ENCODE results near the gene SETD7.

The SETD7 gene

GRCh38 chr4:139587446-139587845 is 31.4 kb upstream of the SETD7 start:
- Mint-ChIP-seq H3K27ac (no peak overlapping the region), H3K9me3 (peaks cover 7% of the 10 kb centered on the region), H3K4me3 (no peak overlapping the region)

DNA sequence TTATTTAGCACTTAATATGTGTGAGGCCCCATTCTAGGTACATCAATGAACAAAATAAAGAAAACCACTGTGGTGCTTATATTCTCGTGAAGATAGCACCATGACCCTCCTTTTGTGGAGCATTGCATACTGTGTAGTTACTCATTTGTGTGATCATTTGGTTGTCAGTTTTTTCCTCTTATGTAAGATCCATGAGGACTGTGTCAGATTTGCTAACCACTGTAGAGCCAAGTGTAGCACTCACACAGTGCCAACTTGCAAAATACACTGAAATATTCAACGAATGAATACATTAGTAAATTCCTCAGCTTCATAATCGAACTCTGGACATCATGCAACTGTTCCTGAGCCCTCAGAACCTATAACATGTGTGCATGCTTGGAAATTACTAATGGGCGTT is 29.5 kb upstream of the SETD7 start:
- H3K4me3 Mint-ChIP-seq: no peak overlapping the region
- H3K4me1 Mint-ChIP-seq (ENCODE audit: low read depth): no peaks in the 10 kb centered on the region
- H3K27ac Mint-ChIP-seq: no peak overlapping the region
- H3K9me3 Mint-ChIP-seq: peaks cover 7% of the 10 kb centered on the region
- intact Hi-C loops (cut with micrococcal nuclease): no loop called here
- H3K27me3 Mint-ChIP-seq: no peaks in the 10 kb centered on the region
- H3K36me3 Mint-ChIP-seq (ENCODE audit: low read depth): no peaks in the 10 kb centered on the region

More at GRCh38 chr4:139587446-139587845, 31.4 kb upstream of the SETD7 start:
- Mint-ChIP-seq H3K4me1 (ENCODE audit: low read depth) (no peaks in the 10 kb centered on the region), H3K27me3 (peaks cover under 1% of the 10 kb centered on the region), H3K36me3 (ENCODE audit: low read depth) (no peaks in the 10 kb centered on the region)
- intact Hi-C loops (cut with micrococcal nuclease): no loop called here

DNA sequence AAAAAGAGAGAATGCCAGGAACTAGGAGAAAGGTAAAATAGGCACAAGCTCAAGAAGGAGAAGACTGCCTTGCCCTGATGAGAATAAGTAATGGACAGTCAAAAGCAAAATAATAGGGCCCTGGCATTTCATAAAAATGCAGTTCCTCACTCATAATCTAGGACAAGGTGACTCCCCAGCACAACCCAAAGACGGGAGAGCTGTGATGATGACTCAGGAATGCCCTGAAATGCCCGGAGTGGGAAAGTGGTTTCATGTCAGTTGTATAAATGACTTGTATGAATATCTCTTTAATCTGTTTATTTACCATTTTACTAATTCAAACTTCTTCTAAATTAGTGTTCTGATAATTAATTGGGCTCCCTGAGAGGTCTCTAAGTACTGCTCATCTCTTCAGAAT is 28.8 kb upstream of the SETD7 start:
- Mint-ChIP-seq H3K27me3 (no peaks in the 10 kb centered on the region), H3K4me3 (no peak overlapping the region), H3K9me3 (peaks cover 7% of the 10 kb centered on the region), H3K36me3 (ENCODE audit: low read depth) (no peaks in the 10 kb centered on the region), H3K27ac (no peak overlapping the region), H3K4me1 (ENCODE audit: low read depth) (no peaks in the 10 kb centered on the region)
- intact Hi-C loops (cut with micrococcal nuclease): no loop called here

DNA sequence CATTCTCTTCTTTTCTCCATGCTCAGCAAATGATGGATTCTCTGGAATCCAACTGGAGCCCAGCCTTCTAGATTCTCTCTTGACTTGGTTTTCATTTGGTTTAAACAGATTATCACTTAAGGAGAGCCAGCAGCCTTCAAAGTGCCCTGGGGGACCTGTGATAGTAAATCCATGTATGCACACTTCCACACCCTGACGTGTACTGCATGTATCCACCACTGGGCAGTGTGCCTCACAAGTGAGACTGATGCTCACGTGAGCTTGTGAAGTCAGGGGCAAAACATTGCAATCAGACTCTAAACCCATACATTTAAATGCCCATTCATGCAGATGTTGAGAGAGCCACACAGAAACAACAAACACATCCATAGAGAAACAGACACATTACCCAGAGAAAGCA is 28.0 kb upstream of the SETD7 start:
- H3K4me3 Mint-ChIP-seq: no peak overlapping the region
- H3K4me1 Mint-ChIP-seq (ENCODE audit: low read depth): no peaks in the 10 kb centered on the region
- H3K9me3 Mint-ChIP-seq: peaks cover 5% of the 10 kb centered on the region
- H3K27me3 Mint-ChIP-seq: no peaks in the 10 kb centered on the region
- no peaks in the 10 kb centered on the region for H3K36me3 Mint-ChIP-seq (ENCODE audit: low read depth)
- H3K27ac Mint-ChIP-seq: no peak overlapping the region
- intact Hi-C loops (cut with micrococcal nuclease): no loop called here

DNA sequence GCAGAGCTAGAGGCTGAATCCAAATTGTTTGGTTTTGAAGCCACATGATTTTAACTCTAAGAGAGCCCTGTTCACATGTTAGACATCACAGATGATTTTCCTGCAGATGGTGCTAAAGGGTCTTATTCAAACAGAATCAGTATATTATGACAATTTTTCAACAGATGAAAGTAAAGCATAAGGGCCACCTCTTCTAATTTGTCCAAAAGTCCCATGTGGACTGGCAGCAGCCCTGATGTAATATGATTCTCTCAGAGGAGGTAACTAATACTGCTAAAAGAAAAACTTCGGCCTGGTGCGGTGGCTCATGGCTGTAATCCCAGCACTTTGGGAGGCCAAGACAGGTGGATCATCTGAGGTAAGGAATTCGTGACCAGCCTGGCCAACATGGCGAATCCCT is 26.0 kb upstream of the SETD7 start:
- intact Hi-C loops (cut with micrococcal nuclease): no loop called here
- H3K27ac Mint-ChIP-seq: no peak overlapping the region

GRCh38 chr4:139581096-139581495 is 25.1 kb upstream of the SETD7 start:
- no peaks in the 10 kb centered on the region for H3K4me1 Mint-ChIP-seq (ENCODE audit: low read depth)
- intact Hi-C loops (cut with micrococcal nuclease): no loop called here
- no peaks in the 10 kb centered on the region for H3K9me3 Mint-ChIP-seq
- H3K27me3 Mint-ChIP-seq: no peaks in the 10 kb centered on the region
- H3K4me3 Mint-ChIP-seq: no peak overlapping the region
- H3K36me3 Mint-ChIP-seq (ENCODE audit: low read depth): no peaks in the 10 kb centered on the region
- no peak overlapping the region for H3K27ac Mint-ChIP-seq

More for the DNA sequence above, 26.0 kb upstream of the SETD7 start:
- Mint-ChIP-seq H3K27me3 (no peaks in the 10 kb centered on the region), H3K4me3 (no peak overlapping the region), H3K4me1 (ENCODE audit: low read depth) (no peaks in the 10 kb centered on the region), H3K36me3 (ENCODE audit: low read depth) (no peaks in the 10 kb centered on the region), H3K9me3 (no peaks in the 10 kb centered on the region)

GRCh38 chr4:139576219-139576618 is 20.2 kb upstream of the SETD7 start:
- Mint-ChIP-seq H3K4me3 (no peak overlapping the region), H3K36me3 (ENCODE audit: low read depth) (no peaks in the 10 kb centered on the region), H3K27ac (no peak overlapping the region), H3K9me3 (peaks cover 9% of the 10 kb centered on the region), H3K4me1 (ENCODE audit: low read depth) (no peaks in the 10 kb centered on the region), H3K27me3 (no peaks in the 10 kb centered on the region)
- intact Hi-C loops (cut with micrococcal nuclease): no loop called here

- H3K27me3 Mint-ChIP-seq: no peaks in the 10 kb centered on the region
- peaks cover 9% of the 10 kb centered on the region for H3K9me3 Mint-ChIP-seq
- intact Hi-C loops (cut with micrococcal nuclease): no loop called here
- H3K27ac Mint-ChIP-seq: no peak overlapping the region
- no peaks in the 10 kb centered on the region for H3K4me1 Mint-ChIP-seq (ENCODE audit: low read depth)
- H3K4me3 Mint-ChIP-seq: no peak overlapping the region
- no peaks in the 10 kb centered on the region for H3K36me3 Mint-ChIP-seq (ENCODE audit: low read depth)
Measured at GRCh38 chr4:139575072-139575471, 19.1 kb upstream of the SETD7 start.

GRCh38 chr4:139574641-139575040 is 18.6 kb upstream of the SETD7 start:
- Mint-ChIP-seq H3K4me1 (ENCODE audit: low read depth) (no peaks in the 10 kb centered on the region), H3K9me3 (peaks cover 9% of the 10 kb centered on the region), H3K27ac (no peak overlapping the region), H3K27me3 (no peaks in the 10 kb centered on the region), H3K36me3 (ENCODE audit: low read depth) (no peaks in the 10 kb centered on the region), H3K4me3 (no peak overlapping the region)
- intact Hi-C loops (cut with micrococcal nuclease): no loop called here

- Mint-ChIP-seq H3K27me3 (no peaks in the 10 kb centered on the region), H3K4me3 (no peak overlapping the region), H3K4me1 (ENCODE audit: low read depth) (peaks cover 13% of the 10 kb centered on the region), H3K9me3 (peaks cover 9% of the 10 kb centered on the region), H3K36me3 (ENCODE audit: low read depth) (no peaks in the 10 kb centered on the region), H3K27ac (no peak overlapping the region)
- intact Hi-C loops (cut with micrococcal nuclease): no loop called here
Measured at GRCh38 chr4:139568206-139568955, 12.4 kb upstream of the SETD7 start.

DNA sequence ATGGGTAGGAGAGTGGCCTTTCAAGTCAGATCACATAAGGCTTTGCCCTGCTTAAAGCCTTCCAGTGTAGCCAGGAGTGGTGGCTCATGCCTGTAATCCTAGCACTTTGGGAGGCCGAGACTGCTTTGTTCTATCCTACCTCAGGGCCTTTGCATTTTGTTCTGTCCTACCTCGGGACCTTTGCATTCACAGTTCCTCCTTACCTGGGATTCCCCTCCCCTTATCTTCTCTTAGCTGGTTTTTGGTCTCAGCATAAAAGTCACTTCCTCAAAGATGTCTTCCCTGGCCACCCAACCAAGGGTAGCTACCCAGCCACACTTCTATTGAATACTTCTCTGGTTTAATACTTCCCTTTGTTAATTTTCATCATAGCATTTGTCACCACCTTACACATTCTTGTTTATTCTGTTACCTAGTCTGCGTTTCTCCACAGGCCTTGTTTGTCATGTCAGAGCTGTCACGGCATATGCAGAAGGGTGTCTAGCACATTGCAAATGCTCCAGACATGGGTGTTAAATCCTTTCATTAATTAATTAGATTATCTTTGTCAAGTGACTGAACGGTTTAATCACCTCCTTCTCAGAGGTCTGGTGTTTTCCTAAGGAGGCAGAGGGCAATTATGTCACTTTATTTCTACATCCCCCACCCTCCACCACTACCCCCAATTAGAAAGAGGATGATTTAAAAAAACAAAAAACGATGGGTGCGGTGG is 11.3 kb upstream of the SETD7 start:
- H3K9me3 Mint-ChIP-seq: peaks cover under 1% of the 10 kb centered on the region
- H3K27ac Mint-ChIP-seq: no peak overlapping the region
- no peak overlapping the region for H3K4me3 Mint-ChIP-seq
- H3K4me1 Mint-ChIP-seq (ENCODE audit: low read depth): peaks cover 13% of the 10 kb centered on the region
- intact Hi-C loops (cut with micrococcal nuclease): no loop called here
- H3K27me3 Mint-ChIP-seq: no peaks in the 10 kb centered on the region
- H3K36me3 Mint-ChIP-seq (ENCODE audit: low read depth): no peaks in the 10 kb centered on the region

DNA sequence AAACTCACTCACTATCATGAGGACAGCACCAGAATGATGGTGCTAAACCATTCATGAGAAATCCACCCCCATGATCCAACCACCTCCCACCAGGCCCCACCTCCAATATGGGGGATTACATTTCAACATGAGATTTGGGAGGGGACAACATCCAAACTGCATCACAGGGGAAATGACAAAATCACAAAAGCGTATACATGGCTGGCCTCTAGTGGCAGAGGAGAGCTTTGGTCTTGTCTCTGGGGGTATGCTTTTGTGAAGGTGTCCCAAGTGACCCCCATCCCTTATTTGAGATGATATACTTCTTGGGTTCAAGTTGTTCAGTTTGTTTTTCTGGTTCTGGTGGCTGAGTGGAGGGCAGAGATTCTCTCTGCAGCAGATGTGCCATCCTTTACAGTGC is 8.5 kb upstream of the SETD7 start:
- Mint-ChIP-seq H3K4me1 (ENCODE audit: low read depth) (peaks cover 37% of the 10 kb centered on the region), H3K27me3 (no peaks in the 10 kb centered on the region), H3K27ac (no peak overlapping the region), H3K36me3 (ENCODE audit: low read depth) (no peaks in the 10 kb centered on the region), H3K4me3 (no peak overlapping the region), H3K9me3 (no peaks in the 10 kb centered on the region)
- intact Hi-C loops (cut with micrococcal nuclease): no loop called here

GRCh38 chr4:139563515-139563914 is 7.5 kb upstream of the SETD7 start:
- Mint-ChIP-seq H3K4me1 (ENCODE audit: low read depth) (peaks cover 45% of the 10 kb centered on the region), H3K27me3 (peaks cover 1% of the 10 kb centered on the region), H3K27ac (no peak overlapping the region), H3K9me3 (no peaks in the 10 kb centered on the region), H3K36me3 (ENCODE audit: low read depth) (no peaks in the 10 kb centered on the region), H3K4me3 (no peak overlapping the region)
- intact Hi-C loops (cut with micrococcal nuclease): no loop called here

GRCh38 chr4:139562839-139563238 is 6.8 kb upstream of the SETD7 start:
- H3K27ac Mint-ChIP-seq: no peak overlapping the region
- no peaks in the 10 kb centered on the region for H3K9me3 Mint-ChIP-seq
- H3K4me3 Mint-ChIP-seq: no peak overlapping the region
- peaks cover 45% of the 10 kb centered on the region for H3K4me1 Mint-ChIP-seq (ENCODE audit: low read depth)
- intact Hi-C loops (cut with micrococcal nuclease): no loop called here
- H3K36me3 Mint-ChIP-seq (ENCODE audit: low read depth): no peaks in the 10 kb centered on the region
- peaks cover 1% of the 10 kb centered on the region for H3K27me3 Mint-ChIP-seq

Data from dendritic cell treated with granulocyte-macrophage colony-stimulating factor and Interleukin-4, amounts not matched to agents 40 ng/mL and 50 ng/mL, for 4 days (primary cell).